Anterior cingulate cortex (tissue), 58 donors: ENCODE data around the gene RNF207.

Experiments used
- DNase-seq, 58 donors: peaks; one replicate each; lab custom pipeline; 2025; lab: John Stamatoyannopoulos, UW

Gene RNF207

GRCh38 chr1:6205849-6206519, at the start of gene RNF207:
Gene RNF207, plus strand, starts transcription at chr1:6206119. Its CDS starts 417 bp downstream, at chr1:6206536.
- no peak for DNase-seq

GRCh38 chr1:6157132-6157527, 48.8 kb upstream of the RNF207 start:
- no peak for DNase-seq

GRCh38 chr1:6157528-6158174, 48.3 kb upstream of the RNF207 start:
- DNase-seq: peak in 23 of 58 donors; percentile 15 to 68 (median 36)

GRCh38 chr1:6158181-6158580, 47.7 kb upstream of the RNF207 start:
- no peak for DNase-seq

GRCh38 chr1:6162341-6162740, 43.6 kb upstream of the RNF207 start:
- no peak for DNase-seq

GRCh38 chr1:6162773-6163172, 43.1 kb upstream of the RNF207 start:
- no peak for DNase-seq

- no peak for DNase-seq
Measured at GRCh38 chr1:6163191-6163972, 42.5 kb upstream of the RNF207 start.

- peak in 12 of 58 donors; percentile 12 to 66 (median 24) for DNase-seq
Measured at GRCh38 chr1:6163973-6164617, 41.8 kb upstream of the RNF207 start.

GRCh38 chr1:6165027-6165426, 40.9 kb upstream of the RNF207 start:
- DNase-seq: no peak

- DNase-seq: no peak
Measured at GRCh38 chr1:6165441-6165985, 40.4 kb upstream of the RNF207 start.

GRCh38 chr1:6166221-6166620, 39.7 kb upstream of the RNF207 start:
- DNase-seq: peak in 1 of 58 donors; percentile 17

- DNase-seq: no peak
Measured at GRCh38 chr1:6166655-6167390, 39.1 kb upstream of the RNF207 start.

- peak in 14 of 58 donors; percentile 16 to 61 (median 34) for DNase-seq
Measured at GRCh38 chr1:6167391-6168303, 38.3 kb upstream of the RNF207 start.

GRCh38 chr1:6168947-6169586, 36.9 kb upstream of the RNF207 start:
- no peak for DNase-seq

GRCh38 chr1:6170116-6170741, 35.7 kb upstream of the RNF207 start:
- DNase-seq: no peak

- peak in 36 of 58 donors; percentile 11 to 82 (median 42) for DNase-seq
Measured at GRCh38 chr1:6170742-6171201, 35.1 kb upstream of the RNF207 start.

- peak in 1 of 58 donors; percentile 30 for DNase-seq
Measured at GRCh38 chr1:6171548-6172124, 34.3 kb upstream of the RNF207 start.
